GM19452 (cell line): Measurements from ENCODE around the gene CD160.
"Not testable (repeated sequence)": the region's sequence is repeated elsewhere in the genome, so short reads cannot be mapped to it uniquely, and the experiment has no call there.

Source experiments
- ATAC-seq: cut with Tn5 transposase; IDR thresholded peaks from one replicate; pipeline ENCODE4 v1.9.1; 2021; ENCODE audit not compliant: unreplicated experiment

The CD160 gene

GRCh38 chr1:145758116-145758515, 38.8 kb downstream of the CD160 start:
- no peak for ATAC-seq

- ATAC-seq, result no peak
These were observed 39.3 kb downstream of the CD160 start for GRCh38 chr1:145758575-145758974.

- ATAC-seq, result no peak
These were observed 40.4 kb downstream of the CD160 start for GRCh38 chr1:145759721-145760120.

GRCh38 chr1:145760395-145760949, 41.2 kb downstream of the CD160 start:
- ATAC-seq, result not testable (repeated sequence)

GRCh38 chr1:145761498-145761897, 42.2 kb downstream of the CD160 start:
- not testable (repeated sequence) for ATAC-seq

GRCh38 chr1:145762001-145762400, 42.7 kb downstream of the CD160 start:
- ATAC-seq, result not testable (repeated sequence)

- not testable (repeated sequence) for ATAC-seq
These were observed 45.1 kb downstream of the CD160 start for GRCh38 chr1:145764231-145764940.

GRCh38 chr1:145765127-145765526, 45.8 kb downstream of the CD160 start:
- not testable (repeated sequence) for ATAC-seq

- not testable (repeated sequence) for ATAC-seq
These were observed 46.5 kb downstream of the CD160 start for GRCh38 chr1:145765585-145766360.

GRCh38 chr1:145766926-145767325, 47.6 kb downstream of the CD160 start:
- not testable (repeated sequence) for ATAC-seq

- not testable (repeated sequence) for ATAC-seq
These were observed 48.7 kb downstream of the CD160 start for GRCh38 chr1:145768004-145768403.

GRCh38 chr1:145771056-145771455, 51.8 kb downstream of the CD160 start:
- ATAC-seq, result no peak

- ATAC-seq, result no peak
These were observed 54.1 kb downstream of the CD160 start for GRCh38 chr1:145773423-145773822.

GRCh38 chr1:145777357-145778145, 58.3 kb downstream of the CD160 start:
- ATAC-seq, result no peak

- ATAC-seq, result no peak
These were observed 58.8 kb downstream of the CD160 start for GRCh38 chr1:145778146-145778540.

- ATAC-seq, result no peak
These were observed 63.2 kb downstream of the CD160 start for GRCh38 chr1:145782272-145783099.

- no peak for ATAC-seq
These were observed 65.1 kb downstream of the CD160 start for GRCh38 chr1:145784409-145784808.

- ATAC-seq, result no peak
These were observed 66.2 kb downstream of the CD160 start for GRCh38 chr1:145785547-145785946.

GRCh38 chr1:145786271-145786670, 67.0 kb downstream of the CD160 start:
- no peak for ATAC-seq

- no peak for ATAC-seq
These were observed 69.3 kb downstream of the CD160 start for GRCh38 chr1:145788580-145788979.
